HG02840 (cell line): ENCODE data around the gene GLUD1.
"Not testable (repeated sequence)": the region's sequence is repeated elsewhere in the genome, so short reads cannot be mapped to it uniquely, and the experiment has no call there.

Experiments used
- ATAC-seq: cut with Tn5 transposase; IDR thresholded peaks from one replicate; pipeline ENCODE4 v1.9.1; 2021; ENCODE audit warnings: mild to moderate bottlenecking, moderate library complexity, moderate number of reproducible peaks; ENCODE audit not compliant: unreplicated experiment, low FRiP score

Gene GLUD1

DNA sequence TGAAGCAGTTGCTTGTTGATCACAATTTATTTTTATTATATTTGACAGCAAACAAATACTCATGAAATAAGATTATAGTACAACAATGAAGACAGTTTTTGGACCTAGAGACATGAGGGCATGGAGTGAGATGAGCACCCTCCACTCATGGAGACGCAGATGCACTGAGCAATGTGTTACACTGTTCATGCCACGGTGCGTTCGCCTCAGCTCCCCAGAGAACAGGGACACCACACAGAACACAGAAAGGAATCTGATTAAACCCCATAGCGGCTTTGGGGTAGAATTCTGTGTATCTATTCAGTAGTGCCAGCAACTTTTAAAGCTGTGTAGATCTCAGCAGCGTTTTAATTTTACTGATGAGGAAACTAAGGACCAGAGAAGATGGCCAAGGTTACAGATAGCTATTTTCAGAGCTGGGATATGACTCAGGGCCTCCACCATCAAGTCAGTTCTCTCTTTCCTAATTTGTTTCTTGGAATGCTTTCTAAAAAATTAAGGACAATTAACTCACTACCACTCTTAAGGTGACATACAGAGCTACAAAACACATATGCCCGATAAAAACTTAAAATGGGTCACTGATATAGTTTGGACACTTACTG lies 41.0 kb downstream of the GLUD1 start:
- ATAC-seq = no peak

DNA sequence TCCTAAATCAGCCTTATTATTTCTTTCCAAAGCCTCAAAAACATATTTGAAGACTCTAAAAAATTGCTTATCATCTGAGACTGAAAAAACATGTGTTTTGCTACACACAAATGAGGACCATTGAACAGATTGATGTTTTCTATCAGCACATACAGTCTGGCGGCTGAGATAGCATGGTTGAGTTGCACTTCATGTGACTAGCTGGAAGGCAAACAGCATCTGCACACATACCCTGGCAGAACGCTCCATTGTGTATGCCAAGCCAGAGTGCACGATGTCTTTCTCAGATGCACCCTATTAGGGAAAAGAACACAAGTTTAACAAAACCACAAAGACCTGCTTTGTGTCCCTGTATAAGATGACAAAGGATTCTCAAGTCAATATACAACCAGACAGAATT lies 41.5 kb downstream of the GLUD1 start:
- ATAC-seq = no peak

DNA sequence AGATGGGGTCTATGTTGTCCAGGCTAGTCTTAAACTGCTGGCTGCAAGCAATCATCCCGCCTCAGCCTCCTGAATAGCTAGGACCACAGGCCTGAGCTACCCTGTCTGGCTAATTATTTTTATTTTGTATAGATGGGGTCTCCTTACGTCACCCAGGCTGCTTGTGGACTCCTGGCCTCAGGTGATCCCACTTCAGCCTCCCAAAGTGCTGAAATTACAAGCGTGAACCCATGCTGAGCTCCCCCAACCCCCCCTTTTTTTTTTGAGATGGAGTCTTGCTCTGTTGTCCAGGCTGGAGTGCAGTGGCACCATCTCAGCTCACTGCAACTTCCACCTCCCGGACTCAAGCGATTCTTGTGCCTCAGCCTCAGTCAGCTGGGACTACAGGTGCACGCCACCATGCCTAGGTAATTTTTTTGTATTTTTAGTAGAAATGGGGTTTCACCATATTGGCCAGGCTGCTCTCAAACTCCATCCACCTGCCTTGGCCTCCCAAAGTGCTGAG lies 49.2 kb downstream of the GLUD1 start:
- no peak for ATAC-seq

DNA sequence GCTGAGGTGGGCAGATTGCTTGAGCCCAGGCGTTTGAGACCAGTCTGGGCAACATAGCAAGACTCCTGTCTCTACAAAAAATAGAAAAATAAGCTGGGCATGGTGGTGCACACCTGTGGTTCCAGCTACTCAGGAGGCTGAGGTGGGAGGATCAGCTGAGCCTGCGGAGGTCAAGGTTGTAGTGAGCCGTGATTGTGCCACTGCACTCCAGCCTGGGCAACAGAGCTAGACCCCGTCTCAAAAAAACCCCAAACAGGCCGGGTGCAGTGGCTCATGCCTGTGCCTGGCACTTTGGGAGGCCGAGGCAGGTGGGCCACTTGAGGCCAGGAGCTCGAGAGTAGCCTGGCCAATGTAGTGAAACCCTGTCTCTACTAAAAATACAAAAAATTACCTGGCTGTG lies 51.1 kb downstream of the GLUD1 start:
- not testable (repeated sequence) for ATAC-seq

DNA sequence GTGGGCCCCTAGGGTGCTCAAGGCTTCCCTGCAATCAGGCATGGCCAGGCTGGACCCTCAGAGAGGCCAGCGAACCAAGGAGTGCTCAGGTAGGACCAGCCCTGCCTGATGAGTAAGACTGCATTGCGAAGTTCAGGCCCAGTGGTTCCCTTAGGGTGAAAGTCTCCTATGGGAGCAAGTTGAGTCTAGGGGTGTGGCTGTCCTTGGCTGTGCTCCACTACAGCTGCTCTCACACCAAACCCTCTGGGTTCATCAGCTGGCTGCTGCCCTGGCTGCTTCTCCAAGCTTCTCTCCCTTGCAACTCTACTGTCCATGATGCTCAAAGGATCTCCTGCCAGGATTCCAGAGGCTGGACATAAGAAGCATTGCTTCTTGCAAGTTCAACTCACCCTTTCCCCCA lies 55.9 kb downstream of the GLUD1 start:
- ATAC-seq = no peak

DNA sequence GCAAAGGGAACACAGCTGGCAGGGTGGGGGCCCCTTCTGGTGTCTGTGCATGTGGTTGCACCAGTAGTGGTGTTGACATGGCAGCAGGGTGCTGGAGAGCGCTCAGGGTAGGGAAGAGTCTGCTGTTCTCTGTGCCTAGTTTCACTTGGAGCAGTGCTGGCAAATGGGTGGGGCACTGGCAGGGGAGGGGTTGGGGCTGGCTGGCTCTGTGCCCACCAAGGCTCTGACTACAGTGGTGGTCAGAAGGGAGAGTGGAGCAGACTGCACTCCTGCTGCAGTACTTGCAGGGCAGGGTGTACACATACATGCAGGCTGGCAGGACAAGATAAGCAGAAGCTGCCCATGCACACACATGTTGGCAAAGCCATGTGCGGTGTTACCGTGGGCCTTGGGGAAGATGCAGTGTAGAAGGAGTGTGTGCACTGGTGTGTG lies 56.3 kb downstream of the GLUD1 start:
- ATAC-seq = no peak

DNA sequence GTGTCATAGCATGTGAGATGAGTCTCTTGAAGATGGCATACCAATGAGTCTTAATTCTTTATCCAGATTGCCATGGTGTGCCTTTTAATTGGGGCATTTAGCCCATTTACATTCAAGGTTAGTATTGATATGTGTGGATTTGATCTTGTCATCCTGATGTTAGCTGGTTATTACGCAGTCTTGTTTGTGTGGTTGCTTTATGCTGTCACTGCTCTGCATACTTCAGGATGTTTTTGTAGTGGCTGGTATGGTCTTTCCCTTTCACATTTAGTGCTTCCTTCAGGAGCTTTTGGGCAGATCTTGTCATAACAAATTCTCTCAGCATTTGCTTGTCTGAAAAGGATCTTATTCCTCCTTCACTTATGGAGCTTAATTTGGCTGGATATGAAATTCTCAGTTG lies 58.0 kb downstream of the GLUD1 start:
- ATAC-seq = no peak

DNA sequence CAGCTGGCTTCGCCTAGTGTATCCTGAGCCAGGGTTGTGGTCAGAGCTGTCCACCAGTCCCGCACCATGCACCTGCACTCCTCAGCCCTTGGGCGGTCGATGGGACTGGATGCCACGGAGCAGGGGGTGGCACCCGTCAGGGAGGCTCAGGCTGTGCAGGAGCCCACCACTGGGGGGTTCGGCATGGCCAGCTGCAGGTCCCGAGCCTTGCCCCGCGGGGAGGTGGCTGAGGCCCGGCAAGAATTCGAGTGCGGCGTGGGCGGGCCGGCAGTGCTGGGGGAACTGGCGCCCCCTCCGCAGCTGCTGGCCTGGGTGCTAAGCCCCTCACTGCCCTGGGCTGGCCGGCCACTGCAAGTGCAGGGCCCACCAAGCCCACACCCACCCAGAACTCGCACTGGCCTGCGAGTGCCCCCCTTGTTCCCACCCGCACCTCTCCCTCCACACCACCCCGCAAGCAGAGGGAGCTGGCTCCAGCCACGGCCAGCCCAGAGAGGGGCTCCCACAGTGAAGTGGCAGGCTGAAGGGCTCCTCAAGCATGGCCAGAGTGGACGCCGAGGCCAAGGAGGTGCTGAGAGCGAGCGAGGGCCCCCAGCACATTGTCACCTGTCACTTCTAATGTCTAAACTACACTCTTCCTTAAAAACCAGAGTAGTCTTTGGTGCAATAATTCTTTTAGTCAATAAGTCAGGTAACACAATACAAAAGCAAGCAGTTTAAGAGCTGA lies 63.6 kb downstream of the GLUD1 start:
- ATAC-seq = no peak

DNA sequence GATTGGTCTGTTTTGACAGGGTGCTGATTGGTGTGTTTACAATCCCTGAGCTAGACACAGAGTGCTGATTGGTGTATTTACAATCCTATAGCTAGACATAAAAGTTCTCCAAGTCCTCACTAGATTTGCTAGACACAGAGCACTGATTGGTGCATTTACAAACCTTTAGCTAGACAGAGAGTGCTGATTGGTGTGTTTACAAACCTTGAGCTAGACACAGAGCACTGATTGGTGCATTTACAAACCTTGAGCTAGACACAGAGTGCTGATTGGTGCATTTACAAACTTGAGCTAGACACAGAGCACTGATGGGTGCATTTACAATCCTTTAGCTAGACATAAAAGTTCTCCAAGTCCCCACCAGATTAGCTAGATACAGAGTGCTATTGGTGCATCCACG lies 64.2 kb downstream of the GLUD1 start:
- ATAC-seq = not testable (repeated sequence)

DNA sequence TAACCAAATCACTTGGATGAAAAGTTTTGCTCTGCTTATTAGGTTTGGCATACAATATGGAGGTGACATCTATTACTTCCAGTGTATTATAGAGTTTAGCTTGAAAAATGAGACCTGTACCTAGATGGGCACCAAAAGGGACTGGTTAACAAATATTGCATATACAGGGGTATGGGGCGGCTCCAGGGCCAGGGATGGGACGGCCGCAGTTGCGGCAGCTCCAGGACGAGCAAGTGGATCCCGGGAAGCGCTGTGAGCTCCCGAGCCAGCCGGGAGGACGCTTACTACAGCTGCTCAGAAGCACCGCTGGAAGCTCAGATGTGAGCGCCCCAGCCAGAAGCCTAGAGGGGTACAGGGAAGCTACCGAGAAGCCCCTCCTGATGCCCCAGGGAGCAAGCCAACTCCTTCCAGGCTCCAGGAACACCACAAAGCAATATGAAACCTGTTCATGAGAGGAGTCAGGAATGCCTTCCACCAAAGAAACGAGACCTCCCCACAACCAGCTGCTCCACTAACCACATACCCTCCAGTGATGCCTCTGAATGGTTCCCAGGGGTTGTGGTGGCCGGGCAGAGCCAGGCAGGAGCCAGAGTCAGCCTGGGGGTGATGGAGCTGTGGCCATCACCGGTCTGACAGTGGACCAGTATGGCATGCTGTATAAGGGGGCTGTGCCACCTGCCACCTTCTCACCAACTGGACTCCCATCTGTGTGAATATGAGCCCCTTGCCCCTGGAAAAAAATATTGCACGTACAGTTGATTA lies 67.7 kb downstream of the GLUD1 start:
- not testable (repeated sequence) for ATAC-seq

DNA sequence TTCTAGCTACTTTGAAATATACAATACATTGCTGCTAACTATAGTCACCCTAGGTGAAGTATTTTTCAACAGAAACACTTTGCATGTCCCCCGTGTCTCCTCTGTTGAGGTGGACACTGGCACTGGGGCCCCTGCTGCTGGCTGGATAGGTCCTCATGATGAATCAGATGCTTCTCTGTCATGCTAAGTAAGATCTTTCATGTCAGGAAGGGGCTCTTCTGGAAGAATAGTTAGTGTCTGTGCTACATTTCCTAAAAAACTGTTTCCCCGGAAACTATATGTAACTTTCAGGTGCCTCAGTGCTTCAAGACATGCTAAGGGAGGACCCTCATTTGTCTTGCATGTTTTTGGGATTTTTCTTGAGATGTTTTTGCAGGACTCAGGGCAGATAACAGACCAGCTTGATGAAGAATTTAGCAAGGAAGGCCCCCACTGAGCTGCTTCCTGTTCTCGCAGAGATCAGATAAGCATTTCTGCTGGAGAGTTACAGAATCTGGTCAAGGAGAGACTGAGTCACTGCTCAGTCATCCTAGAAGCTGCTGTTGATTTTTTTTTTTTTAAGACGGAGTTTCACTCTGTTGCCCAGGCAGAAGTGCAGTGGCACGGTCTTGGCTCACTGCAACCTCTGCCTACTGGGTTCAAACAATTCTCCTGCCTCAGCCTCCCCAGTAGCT lies 69.2 kb downstream of the GLUD1 start:
- not testable (repeated sequence) for ATAC-seq

DNA sequence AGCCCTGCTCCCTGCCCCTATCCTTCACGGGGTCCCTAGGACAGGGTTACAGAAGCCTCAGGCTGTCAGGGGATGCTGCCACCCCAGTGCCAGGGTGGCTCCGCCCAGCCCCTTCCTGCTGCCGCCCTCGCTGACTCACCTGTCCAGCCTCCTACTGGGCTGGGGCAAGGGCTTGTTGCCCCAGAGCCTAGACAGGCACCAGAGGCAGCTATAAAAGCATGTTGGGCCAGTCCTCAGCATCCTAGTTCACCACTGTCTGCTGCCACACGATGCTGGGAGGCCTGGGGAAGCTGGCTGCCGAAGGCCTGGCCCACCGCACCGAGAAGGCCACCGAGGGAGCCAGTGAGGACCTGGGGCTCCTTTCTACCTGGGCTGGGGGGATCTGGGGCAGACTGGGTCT lies 74.6 kb downstream of the GLUD1 start, which contains the start of gene FAM25A:
Gene FAM25A (plus strand): TSS at position 239 of the 400 bp plus-strand sequence. CDS start 31 bp downstream, at position 270.
- not testable (repeated sequence) for ATAC-seq

DNA sequence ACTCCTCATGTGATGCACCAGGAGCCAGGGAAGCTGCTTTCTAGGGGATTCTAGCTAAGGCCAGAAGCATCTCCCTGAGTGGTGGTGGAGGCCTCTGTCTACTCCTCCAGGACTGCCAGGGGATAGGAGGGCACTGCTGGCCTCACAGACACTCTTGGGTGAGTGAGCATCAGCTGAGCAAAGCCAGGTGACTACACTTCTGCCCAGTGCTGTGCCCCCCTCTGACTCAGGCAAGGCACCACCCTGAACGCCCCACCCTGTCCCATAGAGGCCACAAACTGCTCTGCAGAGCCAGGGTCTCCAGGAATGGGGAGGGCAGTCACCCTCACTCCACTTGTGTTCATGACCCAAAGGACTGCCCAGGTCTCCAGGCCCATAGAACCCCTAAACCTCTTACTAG lies 75.1 kb downstream of the GLUD1 start:
- not testable (repeated sequence) for ATAC-seq

DNA sequence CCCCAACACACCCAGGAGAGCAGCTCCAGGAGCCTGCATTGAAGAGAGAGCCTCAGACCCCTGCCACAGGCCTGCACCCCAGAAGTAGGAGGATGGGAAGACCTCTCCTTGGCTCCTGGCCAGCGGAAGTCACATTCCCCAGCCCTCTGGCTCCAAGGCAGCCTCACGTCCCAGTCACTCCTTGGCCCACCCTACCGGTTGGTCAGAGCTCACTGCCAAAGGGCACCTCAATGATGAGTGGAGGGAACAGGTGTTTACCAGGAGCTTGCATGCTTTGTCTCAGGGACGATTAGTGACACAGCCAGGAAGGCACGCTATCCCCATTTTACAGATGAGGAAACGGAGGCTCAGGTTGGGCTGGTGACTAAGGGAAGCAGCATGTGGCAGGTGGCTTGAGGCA lies 75.6 kb downstream of the GLUD1 start:
- ATAC-seq = not testable (repeated sequence)

DNA sequence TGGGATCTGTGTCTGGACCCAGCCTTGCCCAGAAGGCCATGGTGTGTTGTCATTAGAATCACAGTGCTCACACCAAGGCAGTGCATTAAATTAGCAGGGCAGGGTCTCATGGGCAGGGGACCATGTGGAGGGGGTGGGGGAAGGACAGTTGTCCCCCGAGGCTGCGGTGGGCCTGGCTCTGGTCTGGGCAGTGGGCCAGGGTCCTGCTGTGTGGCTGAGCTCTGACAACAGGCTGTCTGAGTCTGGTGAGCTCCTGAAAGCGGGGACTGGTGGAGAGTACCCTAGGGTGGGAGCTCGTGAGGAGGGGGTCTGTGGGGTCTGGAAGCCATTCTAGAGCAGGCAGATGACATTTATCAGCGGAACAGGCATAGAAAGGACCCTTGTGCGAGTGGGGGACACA lies 76.5 kb downstream of the GLUD1 start:
- ATAC-seq = not testable (repeated sequence)

DNA sequence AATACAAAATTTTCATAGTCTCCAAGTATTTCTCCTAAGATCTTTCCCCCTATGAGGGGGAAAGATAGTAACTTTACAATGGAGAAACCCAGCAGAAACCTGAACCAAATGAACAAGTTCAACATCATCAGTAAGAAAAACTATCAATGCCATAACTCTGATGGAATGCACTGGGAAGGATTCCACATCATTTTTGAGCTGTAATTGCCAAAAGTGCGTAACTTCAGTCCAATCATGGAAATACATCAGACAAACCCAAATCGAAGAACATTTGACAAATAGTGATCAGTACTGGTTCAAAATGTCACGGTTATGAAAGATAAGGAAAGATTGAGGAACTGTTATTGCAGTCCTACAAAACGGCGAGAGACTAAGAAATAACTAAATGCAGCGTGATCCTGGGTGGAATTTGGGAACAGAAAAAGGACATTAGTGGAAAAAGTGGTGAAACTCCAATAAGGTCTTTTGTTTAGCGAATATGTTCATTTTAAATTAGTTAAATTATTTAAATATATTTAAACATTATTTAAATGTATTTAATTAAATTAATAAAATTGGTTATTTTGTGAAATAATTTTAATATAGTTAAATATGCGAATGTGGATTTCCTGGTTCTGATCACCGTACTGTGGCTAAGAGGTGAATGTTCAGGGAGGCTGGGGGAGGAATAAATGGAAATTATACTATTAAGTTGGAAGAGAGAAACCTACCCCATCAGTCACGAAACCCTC lies 79.5 kb downstream of the GLUD1 start:
- ATAC-seq = not testable (repeated sequence)

DNA sequence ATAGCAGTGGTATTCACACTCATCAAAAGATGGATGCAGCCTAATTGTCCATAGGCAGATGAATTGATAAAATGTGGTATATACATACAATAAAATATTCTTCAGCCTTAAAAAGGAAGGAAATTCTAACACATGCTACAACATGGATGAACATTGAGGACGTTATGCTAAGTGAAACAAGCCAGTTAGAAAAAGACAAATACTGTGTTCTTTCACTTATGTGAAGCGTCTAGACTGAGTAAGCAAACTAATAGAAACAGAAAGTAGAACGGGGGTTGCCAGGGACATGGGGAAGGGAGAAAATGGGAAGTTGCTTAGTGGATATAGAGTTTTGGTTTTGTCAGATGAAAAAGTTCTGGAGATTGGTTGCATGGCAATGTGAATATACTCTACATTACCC lies 81.1 kb downstream of the GLUD1 start:
- ATAC-seq = not testable (repeated sequence)

DNA sequence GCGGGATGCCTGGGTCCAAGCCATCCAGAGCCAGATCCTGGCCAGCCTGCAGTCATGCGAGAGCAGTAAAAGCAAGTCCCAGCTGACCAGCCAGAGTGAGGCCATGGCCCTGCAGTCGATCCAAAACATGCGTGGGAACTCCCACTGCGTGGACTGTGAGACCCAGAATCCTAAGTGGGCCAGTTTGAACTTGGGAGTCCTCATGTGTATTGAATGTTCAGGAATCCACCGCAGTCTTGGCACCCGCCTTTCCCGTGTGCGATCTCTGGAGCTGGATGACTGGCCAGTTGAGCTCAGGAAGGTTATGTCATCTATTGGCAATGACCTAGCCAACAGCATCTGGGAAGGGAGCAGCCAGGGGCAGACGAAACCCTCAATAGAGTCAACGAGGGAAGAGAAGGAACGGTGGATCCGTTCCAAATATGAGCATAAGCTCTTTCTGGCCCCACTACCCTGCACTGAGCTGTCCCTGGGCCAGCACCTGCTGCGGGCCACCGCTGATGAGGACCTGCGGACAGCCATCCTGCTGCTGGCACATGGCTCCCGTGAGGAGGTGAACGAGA lies 85.4 kb downstream of the GLUD1 start:
- not testable (repeated sequence) for ATAC-seq

DNA sequence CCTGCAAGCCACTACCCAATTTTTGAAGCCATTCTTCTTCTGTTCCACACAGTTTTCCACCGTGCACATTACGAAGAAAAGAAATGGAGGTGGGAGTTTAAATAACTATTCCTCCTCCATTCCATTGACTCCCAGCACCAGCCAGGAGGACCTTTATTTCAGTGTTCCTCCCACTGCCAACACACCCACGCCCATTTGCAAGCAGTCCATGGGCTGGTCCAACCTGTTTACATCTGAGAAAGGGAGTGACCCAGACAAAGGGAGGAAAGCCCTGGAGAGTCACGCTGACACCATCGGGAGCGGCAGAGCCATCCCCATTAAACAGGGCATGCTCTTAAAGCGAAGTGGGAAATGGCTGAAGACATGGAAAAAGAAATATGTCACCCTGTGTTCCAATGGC lies 86.3 kb downstream of the GLUD1 start:
- ATAC-seq = not testable (repeated sequence)

DNA sequence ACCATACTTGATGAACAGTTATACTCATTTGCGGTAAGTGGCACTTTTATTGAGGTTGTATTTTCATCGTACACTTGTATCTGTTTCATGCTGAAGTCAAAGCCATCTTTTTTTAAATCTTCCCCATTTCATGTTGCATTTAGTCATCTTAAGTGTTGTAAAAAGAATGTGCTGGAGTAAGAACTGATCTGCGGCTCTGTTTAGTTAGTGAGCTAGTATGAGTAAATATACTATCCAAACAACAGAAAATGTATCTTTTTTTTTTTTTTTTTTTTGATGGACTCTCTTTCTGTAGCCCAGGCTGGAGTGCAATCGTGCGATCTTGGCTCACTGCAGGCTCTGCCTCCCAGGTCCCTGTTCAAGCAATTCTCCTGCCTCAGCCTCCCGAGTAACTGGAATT lies 87.0 kb downstream of the GLUD1 start:
- ATAC-seq = not testable (repeated sequence)
